Cardiac fibroblast (primary cell): Measurements from ENCODE around the gene JAKMIP1.

Experiments used
- DNase-seq, 2 donors: peaks; one replicate each; pipeline versions ENCODE4 v3.0.0 to v3.0.0-alpha.2; 2010; ENCODE audit warnings: low read depth in 2 of 2
- H3K4me3 ChIP-seq, 2 donors: replicated peaks in 1 of 2; 1 replicate in 1 of 2; 2 replicates in 1 of 2; pipeline ENCODE4 v1.5.1; 2011; ENCODE audit warnings: low read depth in 2 of 2, low read length in 2 of 2, mild to moderate bottlenecking in 2 of 2, moderate library complexity in 1 of 2
- TF ChIP-seq, protein P1 (sequence below): IDR thresholded peaks from one replicate; pipeline ENCODE4 v1.5.1; 2011; ENCODE audit warnings: low read depth, mild to moderate bottlenecking, low read length, inconsistent platforms

Gene JAKMIP1

DNA sequence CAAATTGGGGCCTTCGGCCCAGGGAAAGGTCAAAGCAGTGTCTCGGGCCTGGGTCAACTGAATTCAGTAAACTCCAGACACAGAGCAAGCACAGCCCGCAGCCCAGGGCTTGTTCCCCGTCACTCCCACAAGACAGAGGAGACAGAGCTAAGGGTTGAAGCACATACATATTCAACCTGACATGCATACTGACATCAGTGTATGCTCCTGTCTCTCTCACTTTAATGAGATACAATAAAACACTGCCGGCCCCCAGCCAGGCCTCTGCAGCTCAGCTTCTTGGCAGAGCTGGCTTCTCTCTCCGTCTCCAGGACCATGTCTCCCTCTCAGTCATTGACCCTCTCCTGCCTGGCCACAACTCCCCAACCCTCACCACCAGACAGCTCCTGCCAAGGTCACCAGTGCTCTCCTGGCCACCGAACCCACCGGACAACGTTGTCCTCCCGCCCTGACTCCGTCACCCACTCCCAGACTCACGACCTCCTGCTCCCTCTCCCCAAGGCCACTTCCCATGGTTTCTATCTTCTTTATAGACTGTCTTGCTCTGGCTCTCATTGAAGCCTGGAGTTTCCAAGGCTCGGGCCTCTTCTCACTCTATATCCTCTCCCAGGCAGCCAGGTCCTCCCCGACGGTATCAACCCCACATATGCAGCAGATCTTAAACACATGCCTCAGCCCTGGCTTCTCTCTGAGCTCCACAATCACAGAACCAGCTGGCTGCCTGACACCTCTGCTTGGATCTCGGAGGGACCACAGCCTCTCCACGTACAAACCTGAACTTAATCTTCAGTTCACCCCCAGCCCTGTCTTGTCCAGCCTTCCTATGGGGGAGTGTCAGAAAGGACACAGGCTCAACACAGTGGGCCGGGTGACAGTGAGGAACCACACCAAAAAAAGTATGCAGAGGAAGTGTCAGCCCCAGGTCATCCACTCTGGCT, 114.4 kb downstream of the JAKMIP1 start:
- H3K4me3 ChIP-seq, result no peak overlapping the region
- TF ChIP-seq, protein P1, sequence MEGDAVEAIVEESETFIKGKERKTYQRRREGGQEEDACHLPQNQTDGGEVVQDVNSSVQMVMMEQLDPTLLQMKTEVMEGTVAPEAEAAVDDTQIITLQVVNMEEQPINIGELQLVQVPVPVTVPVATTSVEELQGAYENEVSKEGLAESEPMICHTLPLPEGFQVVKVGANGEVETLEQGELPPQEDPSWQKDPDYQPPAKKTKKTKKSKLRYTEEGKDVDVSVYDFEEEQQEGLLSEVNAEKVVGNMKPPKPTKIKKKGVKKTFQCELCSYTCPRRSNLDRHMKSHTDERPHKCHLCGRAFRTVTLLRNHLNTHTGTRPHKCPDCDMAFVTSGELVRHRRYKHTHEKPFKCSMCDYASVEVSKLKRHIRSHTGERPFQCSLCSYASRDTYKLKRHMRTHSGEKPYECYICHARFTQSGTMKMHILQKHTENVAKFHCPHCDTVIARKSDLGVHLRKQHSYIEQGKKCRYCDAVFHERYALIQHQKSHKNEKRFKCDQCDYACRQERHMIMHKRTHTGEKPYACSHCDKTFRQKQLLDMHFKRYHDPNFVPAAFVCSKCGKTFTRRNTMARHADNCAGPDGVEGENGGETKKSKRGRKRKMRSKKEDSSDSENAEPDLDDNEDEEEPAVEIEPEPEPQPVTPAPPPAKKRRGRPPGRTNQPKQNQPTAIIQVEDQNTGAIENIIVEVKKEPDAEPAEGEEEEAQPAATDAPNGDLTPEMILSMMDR, result no peak
- DNase-seq, result no peak

DNA sequence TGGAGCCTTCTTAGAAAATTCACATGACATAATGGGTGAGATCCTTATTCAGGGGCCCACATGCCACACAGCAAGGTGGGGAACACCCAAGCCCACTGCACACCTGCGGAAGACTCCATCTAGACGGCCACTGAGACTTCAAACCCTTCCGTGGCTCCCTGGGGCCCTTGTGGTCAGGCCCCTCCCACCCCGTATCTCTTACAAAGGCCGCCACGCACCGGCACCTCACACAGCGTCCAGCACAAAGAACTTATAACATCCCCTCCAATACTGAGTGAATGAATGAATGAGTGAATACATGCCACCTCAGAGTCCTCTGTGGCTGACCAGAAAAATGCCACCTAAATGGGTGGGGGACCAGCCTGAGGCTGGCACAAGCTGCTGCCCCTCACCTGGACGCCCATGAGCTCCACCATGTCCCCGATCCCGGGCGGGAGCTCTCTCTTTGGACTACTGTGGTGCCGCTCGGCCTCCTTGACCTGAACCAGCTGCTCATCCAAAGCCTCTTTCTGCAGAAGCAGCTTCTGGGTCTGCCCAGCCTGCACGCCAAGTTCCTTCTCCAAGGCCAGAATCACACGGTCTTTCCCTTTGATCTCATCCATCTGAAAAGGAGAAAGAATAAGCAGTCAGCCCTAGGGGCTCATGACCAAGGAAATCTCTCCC, 115.2 kb downstream of the JAKMIP1 start:
- DNase-seq, result no peak
- no peak overlapping the region for H3K4me3 ChIP-seq
- TF ChIP-seq, protein P1, result no peak

DNA sequence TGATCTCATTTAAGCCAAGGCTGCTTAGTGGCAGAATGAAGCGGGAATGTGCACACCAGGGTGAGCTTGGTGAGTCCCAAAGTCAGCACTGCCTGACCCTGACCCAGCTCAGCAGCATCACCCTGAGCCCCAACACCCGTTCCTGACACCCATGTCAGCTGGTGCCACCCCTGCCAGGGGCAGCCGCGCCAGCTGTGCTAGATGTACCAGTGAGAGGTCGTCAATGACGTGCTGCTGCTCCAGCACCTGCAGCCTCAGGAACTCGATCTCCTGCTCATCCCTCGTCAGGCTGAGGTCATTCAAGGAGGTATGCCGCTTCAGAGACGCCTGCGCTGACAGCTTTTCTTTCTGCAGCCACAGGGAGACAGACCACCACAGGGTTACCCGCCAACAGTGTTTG, 120.4 kb downstream of the JAKMIP1 start:
- no peak for DNase-seq
- no peak overlapping the region for H3K4me3 ChIP-seq
- TF ChIP-seq, protein P1, result no peak

DNA sequence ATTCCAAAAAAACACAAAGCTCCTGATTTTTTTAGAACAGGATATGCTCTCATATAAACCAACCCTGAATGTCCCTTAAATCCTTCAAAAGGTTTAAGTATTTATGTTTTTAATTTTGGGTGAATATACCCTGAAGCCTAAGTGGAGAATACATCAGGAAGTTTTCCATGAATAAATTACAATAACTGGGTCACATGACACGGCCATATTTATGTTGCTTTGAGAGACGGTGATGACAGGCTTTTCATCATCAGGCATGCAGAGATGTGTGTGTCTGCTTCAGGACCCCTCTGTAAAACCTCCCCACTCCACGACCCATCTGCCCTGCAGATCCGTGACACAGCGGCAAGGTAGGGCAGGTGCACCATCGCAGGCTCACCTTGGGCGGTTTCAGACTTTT, 121.8 kb downstream of the JAKMIP1 start:
- no peak for DNase-seq
- no peak overlapping the region for H3K4me3 ChIP-seq
- TF ChIP-seq, protein P1, result no peak

DNA sequence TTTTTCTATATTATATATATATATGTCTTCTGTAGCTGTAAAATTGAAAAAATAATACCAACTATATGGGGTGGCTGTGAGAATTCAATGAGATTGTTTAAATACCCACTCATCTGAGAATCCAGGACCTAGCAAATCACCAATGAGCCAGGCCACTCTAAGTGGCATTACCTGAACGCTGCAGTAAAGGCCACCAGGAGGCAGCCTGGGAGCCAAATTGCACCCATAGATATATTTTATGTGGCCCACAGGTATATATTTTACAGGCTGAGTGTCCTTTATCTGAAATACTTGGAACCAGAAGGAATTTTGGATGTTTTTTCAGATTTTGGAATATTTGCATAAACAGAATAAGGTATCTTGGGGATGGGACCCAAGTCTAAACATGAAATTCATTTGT, 124.0 kb downstream of the JAKMIP1 start:
- H3K4me3 ChIP-seq, result no peak overlapping the region
- DNase-seq, result no peak
- TF ChIP-seq, protein P1, result no peak

DNA sequence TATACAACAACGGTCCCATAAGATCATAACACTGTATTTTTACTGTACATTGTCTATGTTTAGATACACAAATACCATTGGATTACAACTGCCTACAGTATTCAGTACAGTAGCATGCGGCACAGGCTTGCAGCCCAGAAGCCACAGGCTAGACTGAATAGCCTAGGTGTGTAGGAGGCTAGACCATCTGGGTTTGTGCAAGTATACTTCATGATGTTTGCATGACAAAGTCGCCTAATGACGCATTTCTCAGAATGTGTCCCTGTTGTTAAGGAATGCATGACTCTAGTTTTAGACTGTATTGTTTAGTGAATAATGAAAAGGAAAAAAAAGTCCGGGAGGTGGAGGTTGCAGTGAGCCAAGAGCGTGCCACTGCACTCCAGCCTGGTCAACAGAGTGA, 125.6 kb downstream of the JAKMIP1 start:
- TF ChIP-seq, protein P1, result no peak
- no peak for DNase-seq
- H3K4me3 ChIP-seq, result no peak overlapping the region
